Activated CD4-positive, CD25-positive, alpha-beta regulatory T cell treated with anti-CD3 and anti-CD28 coated beads, Interleukin-2, amount 50 U/mL, for 24 hours (primary cell): ENCODE data around the gene GPC3.
"Not testable (repeated sequence)": the region's sequence is repeated elsewhere in the genome, so short reads cannot be mapped to it uniquely, and the experiment has no call there.

ENCODE experiments used
- ATAC-seq, 2 donors: fragments of 150-1000 bp; cut with Tn5 transposase; one replicate each; pipeline ENCODE4 v1.10.0; 2021; ENCODE audit warnings: mild to moderate bottlenecking in 1 of 2, moderate library complexity in 1 of 2

Gene GPC3

DNA sequence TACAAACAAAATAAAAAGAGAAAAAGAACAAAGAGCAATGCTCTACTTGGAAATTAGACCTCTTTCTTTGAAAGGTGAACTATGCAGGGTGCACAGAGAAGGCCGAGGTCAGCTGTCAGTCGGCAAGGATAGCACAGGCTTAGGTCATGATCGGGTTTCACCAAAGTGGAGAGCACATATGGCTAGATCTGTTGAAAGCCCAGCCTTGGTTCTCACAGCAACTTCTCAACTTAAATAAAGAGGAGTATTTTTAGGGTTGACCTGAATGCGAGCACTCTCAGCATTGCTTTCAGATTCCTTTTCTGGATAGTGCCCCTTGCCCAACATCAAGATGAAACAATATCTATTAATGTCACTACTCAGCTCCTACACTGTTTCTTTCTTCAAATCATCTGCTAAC is 447.2 kb downstream of the GPC3 start:
- ATAC-seq: no peak

DNA sequence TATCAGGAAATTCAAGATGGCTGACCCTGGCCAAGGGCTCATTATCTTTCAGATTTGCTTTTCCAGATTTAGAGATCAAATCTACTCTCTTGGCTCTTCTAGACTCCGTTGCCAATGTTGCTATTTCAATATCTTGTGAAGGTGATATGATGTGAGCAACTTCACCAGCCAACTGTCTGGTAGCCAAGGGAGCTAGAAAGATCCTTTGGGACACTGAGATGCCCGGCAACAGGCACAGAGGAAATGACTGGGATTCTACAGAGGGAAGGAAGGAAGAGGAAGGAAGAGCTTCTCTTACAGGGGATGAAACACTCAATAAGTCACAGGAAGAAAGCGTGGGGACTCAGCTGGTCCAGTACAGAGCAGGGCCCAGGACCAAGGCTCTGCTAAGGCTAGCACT is 448.3 kb downstream of the GPC3 start:
- no peak for ATAC-seq

DNA sequence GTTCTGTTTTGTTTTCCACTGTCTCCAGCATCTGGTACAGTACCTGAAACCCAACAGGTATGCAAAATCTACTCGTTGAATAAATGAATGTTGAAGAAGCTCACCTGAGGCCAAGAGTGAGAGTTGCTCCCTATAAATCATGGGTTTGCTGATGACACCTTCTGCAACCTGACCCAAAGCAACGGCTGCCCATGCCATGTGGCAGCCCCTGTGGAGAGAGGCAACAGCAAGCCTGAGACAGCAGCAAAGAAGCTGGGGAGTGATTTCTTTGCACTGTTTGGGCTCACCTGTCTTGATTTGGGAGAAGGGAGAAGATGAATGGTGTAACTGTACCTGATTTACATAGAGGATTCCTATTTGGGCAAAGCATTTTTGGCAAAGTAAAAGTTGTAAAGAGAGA is 450.3 kb downstream of the GPC3 start:
- ATAC-seq: no peak

DNA sequence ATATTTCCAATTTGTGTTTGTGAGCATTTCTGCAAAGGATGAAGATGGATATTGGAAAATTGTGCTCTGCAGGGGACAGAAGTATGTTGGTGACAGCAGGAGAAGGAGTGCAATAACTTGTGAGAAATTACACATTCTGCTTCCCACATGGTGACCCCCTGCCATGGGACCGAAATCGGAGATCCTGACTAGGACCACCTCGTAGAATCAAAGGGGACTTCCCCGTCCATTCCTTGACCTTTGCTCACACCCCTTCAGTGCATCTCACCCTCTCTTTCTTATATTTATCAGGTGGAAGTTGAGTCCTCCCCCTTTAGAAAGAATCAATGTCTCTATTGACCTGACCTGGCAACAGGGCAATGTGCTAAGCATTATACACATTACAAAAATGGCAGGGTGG is 451.2 kb downstream of the GPC3 start:
- no peak for ATAC-seq

DNA sequence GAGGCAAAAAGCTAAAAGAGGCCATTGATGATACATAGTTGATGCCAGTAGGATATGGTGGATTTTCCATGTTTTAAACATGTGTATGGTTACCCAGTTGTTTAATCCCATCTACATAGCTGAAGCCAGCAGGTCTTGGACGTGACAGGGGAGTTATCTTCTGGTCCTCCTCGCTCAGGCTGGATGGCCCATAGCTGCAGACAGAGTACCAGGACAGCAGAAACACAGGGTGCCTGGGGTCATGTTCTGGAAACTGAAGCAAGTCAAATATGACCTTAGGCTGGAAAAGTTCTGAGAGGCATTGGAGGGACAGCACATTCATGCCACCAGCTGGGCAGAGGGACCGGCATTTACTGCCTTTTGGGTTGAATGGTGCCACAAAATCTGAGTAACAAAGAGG is 452.1 kb downstream of the GPC3 start:
- ATAC-seq: no peak

DNA sequence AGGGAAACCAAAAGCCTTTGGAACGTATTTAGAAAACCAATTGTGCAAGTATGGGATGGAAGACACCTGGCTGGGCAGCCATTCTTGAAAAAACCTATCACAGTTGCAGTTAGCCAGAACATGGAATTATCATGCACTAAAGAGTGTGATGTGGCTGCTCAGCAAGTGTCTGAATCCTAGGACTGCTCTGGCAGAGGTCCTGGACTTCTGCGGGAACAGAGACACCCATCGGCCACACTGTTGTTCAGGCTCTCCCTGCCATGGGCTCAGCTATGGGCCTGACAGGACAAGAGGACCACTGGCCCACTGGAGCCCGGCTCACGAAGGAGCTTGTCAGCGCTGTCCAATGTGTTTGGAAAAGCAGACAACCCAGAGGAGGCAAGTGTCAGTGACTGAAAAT is 454.4 kb downstream of the GPC3 start:
- no peak for ATAC-seq

DNA sequence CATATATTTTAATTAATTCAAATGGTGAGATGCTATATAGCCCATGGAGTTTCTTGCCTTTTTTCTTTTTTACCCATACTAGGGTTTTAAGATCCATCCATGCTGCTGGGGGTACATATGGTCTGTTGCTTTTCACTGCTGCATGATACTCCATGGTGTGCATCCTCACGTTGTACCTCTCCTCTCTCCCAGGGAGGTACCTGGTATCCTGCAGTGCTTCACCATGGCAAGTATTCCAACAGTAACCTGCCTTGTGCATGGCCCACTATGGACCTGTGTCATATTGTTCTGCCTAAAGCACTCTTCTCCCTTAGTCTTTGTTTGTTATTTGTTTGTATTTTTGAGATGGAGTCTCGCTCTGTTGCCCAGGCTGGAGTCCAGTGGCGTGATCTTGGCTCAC is 455.8 kb downstream of the GPC3 start:
- ATAC-seq: no peak

DNA sequence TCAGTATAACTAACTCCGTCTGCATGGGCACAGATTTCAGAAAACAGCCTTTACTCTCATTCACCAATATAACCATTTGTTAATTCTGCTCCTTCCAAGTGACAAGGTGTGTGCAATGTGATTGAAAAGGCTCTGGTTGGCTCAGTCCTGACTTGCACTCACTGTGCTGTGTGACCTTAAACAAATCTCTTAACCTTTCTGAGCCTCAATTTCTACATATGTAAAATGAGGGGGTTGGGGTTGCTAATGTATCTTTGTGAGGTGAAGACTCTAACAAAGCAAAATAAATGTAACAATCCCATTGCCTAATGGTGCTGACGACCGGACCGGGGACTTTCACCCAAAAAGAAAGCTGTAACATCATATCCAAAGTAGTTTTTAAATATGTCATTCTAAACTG is 457.6 kb downstream of the GPC3 start:
- ATAC-seq: no peak

DNA sequence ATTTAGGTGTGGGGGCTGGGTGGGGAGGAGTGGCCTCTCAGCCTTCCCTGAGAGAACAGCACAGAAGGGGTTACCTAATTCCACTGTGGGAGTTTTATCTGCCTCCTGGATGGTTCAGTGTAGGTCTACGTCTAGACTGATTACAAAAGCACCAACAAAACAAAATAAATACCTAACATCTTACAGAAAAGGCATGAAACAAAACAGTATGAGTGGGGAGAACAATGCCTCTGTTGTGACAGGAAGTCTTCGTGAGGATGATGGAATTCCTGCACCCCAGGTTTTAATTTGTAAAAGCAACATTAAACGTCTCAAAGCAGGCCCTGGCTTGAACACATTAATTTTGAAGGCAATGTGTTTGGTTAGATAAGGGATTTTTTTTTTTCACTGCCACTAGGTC is 458.0 kb downstream of the GPC3 start:
- no peak for ATAC-seq

DNA sequence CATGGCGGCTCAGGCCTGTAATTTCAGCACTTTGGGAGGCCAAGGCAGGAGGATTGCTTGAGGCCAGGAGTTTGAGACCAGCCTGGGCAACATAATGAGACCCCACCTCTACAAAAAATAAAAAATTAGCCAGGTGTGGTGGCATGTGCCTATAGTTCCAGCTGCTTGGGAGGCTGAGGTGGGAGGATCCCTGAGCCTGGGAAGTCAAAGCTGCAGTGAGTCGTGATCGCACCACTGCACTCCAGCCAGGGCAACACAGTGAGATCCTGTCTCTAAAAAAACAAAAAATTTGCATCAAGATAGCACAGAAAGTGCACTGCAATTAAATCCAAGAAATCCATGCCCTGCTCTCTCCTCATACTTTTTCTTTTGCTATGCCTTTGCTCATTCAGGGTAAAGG is 458.6 kb downstream of the GPC3 start:
- ATAC-seq: not testable (repeated sequence)

DNA sequence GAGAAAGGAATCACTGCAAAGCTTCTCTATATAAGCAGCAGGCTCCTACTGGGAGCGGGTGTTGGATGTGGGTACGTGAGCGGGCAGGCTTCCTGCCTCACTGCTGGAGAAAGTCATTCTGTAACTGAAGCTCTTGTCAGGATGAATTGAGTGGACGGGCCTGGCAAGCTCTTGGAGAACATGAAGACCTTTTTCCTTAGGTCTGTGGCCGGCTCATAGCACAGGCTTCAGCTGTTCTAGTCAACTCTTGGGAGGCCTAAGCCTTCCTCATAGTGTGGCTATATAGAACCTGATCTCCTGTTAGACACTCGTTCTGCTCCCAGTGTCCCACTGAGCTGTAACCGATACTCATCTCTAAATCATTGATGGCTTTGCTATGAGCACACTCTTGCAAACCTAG is 461.9 kb downstream of the GPC3 start:
- ATAC-seq: no peak

DNA sequence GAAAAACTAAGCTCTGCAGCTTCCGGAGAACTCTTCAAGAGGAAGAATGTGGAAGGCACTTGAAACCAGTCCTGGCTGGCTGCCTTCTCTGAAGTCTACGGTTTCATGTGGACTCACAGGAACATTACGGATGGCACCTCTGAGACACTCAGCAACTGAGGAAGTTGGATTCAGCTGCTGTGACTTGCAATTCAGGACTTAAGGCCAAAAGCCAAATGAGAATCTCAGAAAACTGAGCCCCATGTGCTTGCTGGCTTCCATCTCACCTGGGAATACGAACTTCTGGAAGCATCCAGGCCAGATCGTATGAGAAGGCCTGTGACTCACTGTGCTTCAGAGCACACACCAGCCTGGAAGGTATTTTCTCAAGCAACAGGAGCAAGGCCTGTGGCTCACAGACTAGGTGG is 462.3 kb downstream of the GPC3 start:
- ATAC-seq: no peak

DNA sequence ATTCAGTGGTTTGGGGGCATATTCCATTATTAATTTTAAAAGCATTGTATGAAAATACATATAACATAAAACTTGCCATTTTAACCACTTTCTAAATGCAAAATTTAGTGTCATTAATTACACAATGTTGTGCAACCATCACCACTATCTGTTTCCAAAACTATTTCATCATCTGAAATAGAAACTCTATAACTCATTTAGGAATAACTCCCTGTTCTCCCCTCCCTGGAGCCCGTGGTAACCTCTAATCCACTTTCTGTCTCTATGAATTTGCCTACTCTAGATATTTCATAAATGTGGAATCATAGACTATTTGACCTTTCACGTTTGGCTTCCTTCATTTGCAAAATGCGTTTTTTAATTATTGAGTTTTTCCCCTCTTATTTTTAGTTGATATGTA is 468.7 kb downstream of the GPC3 start:
- no peak for ATAC-seq

DNA sequence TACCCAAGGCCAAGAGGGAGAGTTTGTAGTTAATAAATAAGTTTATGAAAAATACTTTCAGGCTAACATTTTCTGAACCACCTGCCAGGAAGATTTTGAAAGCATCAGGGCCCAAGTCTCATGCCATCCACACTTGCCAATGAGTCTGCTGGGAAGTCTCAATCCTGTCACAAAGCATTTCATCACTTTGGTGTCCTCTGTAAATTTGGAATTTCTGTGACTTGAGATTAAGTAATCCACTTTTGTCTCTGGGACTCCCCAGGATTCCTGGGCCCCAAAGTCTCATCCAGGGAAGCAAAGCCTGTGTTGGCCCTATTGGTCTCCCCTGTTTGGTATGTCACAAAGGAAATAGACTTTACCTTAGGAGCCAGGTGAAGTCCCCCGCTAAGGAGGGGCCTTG is 470.9 kb downstream of the GPC3 start:
- no peak for ATAC-seq

DNA sequence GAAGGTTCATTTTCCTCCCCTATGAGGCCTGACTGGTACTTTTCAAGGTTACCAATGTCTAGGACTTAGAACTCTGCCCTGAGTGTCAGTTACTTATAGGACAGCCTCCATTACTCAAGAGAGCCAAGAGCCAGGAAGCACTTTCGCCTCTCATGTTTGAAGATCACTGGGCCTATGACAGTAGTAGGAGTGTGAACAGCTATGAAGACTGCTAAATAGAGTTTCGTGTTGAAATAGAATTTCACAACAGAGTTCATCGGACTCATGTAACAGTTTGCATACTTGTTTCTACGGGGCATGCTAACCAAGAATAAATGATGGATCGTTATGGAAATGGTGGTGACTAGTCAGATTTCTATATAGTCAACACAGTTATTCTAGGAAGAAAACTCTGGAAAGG is 472.3 kb downstream of the GPC3 start:
- ATAC-seq: no peak

DNA sequence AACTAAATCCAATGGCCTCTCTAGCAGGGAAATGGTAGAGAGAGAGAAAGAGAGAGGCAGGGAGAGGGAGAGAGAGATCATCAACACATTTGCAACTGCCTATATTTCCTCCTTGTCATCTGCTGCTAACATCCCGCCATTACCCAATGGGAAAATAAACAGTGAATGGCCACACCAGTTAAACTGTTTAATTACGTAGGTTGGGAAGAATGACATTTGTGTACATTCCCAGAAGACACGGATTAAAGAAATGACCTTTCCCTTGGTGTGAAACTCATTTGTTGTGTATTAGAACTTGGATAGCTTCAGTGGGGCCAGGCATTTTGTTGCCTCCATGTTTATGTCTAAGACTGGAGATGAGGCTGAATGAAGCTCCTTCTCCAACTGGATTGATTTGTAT is 474.4 kb downstream of the GPC3 start:
- ATAC-seq: no peak

DNA sequence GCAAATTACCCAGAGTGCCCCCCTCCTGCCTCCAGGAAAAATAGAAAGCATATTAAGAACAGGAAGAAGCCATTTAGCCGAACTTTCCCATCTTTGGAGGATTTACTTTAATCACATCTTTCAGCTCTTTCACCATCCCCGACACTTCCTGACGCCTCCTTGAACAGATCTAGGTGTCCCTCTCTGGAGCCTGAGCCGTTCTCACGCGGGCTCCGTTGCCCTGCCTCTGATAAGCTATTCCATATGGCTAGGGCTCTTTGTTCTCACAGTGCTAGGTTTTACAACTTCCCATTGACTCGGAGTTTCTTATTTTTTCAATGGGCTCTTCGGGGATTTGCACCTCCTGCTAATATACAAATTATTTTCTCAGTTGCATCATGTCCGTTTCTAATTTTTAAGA is 488.0 kb downstream of the GPC3 start:
- ATAC-seq: no peak

DNA sequence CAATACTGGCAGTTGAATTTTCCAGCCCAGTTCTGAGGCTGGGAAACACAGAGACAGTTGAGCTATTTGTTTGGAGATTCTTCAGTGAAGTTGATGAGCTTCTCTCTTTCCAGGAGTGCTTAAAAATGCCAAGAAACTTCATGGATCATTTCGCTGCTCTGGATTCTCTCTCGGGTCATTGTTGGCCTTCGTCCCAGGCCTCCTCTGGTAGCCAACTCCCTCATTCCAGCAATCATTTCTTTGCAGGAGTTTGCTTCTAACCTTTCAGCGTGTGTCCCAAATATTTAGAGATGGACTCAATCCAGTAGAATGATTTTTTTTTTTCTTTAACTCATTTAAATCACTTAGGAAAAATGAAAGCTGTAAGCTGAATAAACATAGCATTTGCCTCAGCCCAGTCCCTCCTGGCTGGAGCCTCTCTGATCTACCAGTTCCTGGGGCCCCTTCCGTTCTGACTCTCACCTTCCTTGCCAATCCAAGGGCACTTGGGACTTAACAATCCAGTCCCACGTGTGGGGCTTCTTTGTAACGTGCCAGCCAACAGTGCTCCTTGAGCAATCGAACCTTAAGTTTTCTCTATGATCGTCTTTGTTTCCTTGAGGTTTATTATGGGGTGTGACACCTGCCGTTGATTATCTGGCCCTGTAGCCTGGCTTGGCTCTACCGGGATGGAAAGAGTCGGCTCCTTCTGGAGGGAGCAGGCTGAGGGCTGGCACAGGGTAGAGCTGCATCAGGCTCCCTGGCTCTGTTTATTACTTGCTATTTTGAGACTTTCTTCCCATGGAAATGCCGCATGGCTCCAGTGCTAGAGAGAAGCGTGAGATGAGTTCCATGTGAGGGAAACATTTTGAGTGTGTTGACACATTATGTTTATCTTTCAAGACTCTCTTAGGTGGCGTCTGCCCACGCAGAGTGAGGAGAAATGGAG is 489.7 kb downstream of the GPC3 start:
- no peak for ATAC-seq

DNA sequence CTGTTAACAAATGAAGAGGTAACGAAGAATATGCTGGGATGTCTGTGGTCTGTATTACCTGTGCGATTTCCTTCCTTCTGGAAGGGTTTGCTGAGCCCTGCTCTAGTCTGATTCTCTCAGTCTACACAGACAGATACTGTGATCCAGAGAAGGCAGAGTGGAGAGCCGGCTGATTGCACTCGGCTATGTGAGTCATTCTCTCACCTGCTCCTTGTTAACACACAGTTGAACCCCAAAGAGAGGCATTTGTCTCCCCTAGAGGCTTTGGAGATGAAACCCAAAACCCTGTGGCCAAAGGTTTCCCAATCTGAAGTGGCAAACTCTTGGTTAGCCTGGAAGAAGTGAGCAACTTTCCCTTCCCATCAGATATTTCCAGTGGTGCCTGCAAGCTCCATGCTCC is 492.0 kb downstream of the GPC3 start:
- no peak for ATAC-seq

DNA sequence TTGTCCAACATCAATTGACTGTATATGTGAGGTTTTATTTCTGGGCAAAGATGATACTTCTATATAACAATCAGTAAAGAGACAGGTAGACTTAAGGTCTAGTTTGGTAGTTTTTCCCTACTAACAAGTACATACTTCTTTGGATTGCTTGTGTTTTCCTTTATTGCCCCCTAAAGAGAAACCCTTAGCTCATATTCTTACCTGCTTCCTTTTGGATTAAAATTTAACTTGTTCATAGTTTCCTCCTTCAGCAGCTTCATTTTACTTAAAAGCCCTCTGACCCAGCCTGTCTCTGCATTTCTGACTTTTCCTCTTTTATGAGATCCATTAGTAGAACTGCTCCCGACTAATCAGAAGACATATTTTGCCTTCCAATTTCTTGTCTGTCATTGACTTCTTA is 494.4 kb downstream of the GPC3 start:
- no peak for ATAC-seq
